SK-N-SH treated with all-trans-retinoic acid at 6 μM for 48 hours (cell line): ENCODE measurements around the gene EFCAB5.
"Not testable (repeated sequence)": the region's sequence is repeated elsewhere in the genome, so short reads cannot be mapped to it uniquely, and the experiment has no call there.

Source experiments
- ARNTL ChIP-seq: fragments of 450-650 bp; formaldehyde crosslinking; IDR thresholded peaks from 2 replicates; pipeline ENCODE4 v1.5.0; 2020; ENCODE audit warnings: low read depth, mild to moderate bottlenecking, moderate library complexity, borderline replicate concordance
- ISL1 ChIP-seq: fragments of 250-450 bp; sonication (Bioruptor Pico); IDR thresholded peaks from 2 replicates; pipeline ENCODE4 v2.1.2; 2022; ENCODE audit warnings: mild to moderate bottlenecking, moderate library complexity
- PATZ1 ChIP-seq: fragments of 250-450 bp; sonication (Bioruptor Pico); IDR thresholded peaks from 2 replicates; pipeline ENCODE4 v1.8.0; 2020; ENCODE audit warnings: mild to moderate bottlenecking, moderate library complexity, borderline replicate concordance
- RARB ChIP-seq: fragments of 250-450 bp; sonication (Bioruptor Pico); IDR thresholded peaks from 2 replicates; pipeline ENCODE4 v1.8.0; 2021; ENCODE audit warnings: mild to moderate bottlenecking, moderate library complexity
- TCF4 ChIP-seq: fragments of 250-450 bp; sonication (Bioruptor Pico); IDR thresholded peaks from 2 replicates; pipeline ENCODE4 v1.8.0; 2021; ENCODE audit warnings: mild to moderate bottlenecking, moderate library complexity, borderline replicate concordance
- TOX ChIP-seq: fragments of 250-450 bp; sonication (Bioruptor Pico); IDR thresholded peaks from 2 replicates; pipeline ENCODE4 v1.8.0; 2021; ENCODE audit warnings: mild to moderate bottlenecking, moderate library complexity, borderline replicate concordance
- ZFP3 ChIP-seq: fragments of 250-450 bp; sonication (Bioruptor Pico); IDR thresholded peaks from 2 replicates; pipeline ENCODE4 v1.5.0; 2020; ENCODE audit warnings: mild to moderate bottlenecking, moderate library complexity
- ZNF565 ChIP-seq: fragments of 450-650 bp; formaldehyde crosslinking; conservative IDR thresholded peaks from 2 replicates; pipeline ENCODE4 v1.5.0; 2020; ENCODE audit warnings: low read depth, mild to moderate bottlenecking, moderate library complexity
- ZNF70 ChIP-seq: fragments of 450-650 bp; formaldehyde crosslinking; IDR thresholded peaks from 2 replicates; pipeline ENCODE4 v1.5.0; 2020; ENCODE audit warnings: mild to moderate bottlenecking, moderate library complexity
- TF ChIP-seq, protein P1 (sequence below): fragments of 250-450 bp; sonication (Bioruptor Pico); IDR thresholded peaks from 2 replicates; pipeline ENCODE4 v1.5.0; 2020; ENCODE audit warnings: mild to moderate bottlenecking, moderate library complexity

- not testable (repeated sequence) for TF ChIP-seq ARNTL (CRISPR knock-in tag); TCF4 (CRISPR knock-in tag); ISL1 (CRISPR knock-in tag); PATZ1; ZFP3 (CRISPR knock-in tag); TOX; ZNF70 (CRISPR knock-in tag); RARB (CRISPR knock-in tag); ZNF565 (CRISPR knock-in tag)
- TF ChIP-seq, protein P1, sequence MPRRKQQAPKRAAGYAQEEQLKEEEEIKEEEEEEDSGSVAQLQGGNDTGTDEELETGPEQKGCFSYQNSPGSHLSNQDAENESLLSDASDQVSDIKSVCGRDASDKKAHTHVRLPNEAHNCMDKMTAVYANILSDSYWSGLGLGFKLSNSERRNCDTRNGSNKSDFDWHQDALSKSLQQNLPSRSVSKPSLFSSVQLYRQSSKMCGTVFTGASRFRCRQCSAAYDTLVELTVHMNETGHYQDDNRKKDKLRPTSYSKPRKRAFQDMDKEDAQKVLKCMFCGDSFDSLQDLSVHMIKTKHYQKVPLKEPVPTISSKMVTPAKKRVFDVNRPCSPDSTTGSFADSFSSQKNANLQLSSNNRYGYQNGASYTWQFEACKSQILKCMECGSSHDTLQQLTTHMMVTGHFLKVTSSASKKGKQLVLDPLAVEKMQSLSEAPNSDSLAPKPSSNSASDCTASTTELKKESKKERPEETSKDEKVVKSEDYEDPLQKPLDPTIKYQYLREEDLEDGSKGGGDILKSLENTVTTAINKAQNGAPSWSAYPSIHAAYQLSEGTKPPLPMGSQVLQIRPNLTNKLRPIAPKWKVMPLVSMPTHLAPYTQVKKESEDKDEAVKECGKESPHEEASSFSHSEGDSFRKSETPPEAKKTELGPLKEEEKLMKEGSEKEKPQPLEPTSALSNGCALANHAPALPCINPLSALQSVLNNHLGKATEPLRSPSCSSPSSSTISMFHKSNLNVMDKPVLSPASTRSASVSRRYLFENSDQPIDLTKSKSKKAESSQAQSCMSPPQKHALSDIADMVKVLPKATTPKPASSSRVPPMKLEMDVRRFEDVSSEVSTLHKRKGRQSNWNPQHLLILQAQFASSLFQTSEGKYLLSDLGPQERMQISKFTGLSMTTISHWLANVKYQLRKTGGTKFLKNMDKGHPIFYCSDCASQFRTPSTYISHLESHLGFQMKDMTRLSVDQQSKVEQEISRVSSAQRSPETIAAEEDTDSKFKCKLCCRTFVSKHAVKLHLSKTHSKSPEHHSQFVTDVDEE (CRISPR knock-in tag), result not testable (repeated sequence)
Observed at GRCh38 chr17:30025325-30025724, 83.9 kb downstream of the EFCAB5 start.
